ENCODE data around the gene DLGAP3.
A peak's percentile ranks its signal among the peaks of the same experiment; 100 is the strongest.

DLGAP3 gene

DNA sequence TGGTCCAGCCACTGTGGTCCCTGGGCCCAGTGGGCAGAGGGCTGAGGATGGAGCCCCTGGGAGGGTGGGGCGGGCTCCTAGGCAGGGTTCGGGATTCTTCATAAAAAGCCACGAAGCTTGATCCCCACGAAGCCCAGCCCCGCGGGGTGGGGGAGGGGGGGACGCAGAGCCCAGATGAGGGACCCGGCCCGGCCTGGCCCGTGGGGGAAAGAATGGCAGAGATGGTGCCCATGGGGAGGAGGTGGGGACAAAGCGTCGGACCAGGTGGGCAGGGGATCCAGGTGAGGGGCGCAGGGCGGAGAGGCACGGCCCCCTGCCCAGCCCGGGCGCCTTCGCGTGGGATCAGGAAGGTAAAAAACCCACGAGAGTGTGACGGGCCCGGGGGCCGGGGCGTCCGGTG lies 63.9 kb downstream of the DLGAP3 start:
- DNase-seq = no peak

DNA sequence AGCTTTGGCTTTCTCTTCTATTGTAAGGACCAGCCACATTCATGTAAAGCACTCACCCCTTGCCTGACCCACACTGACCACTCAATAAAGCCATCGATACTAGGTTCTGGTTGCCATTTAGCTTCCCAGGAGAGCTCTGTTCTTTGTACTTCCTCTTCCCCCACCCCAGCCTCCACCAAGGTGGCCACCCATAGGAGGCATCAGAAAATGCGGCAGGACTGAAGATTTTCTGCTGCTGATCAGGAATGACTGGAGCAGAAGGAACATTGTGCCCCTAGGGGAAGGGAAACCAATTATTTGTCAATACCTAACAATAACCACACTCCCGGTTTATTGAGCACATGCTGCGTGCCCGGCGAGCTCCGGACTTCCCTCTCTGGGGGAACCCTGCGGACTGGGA lies 64.7 kb downstream of the DLGAP3 start:
- DNase-seq = no peak

DNA sequence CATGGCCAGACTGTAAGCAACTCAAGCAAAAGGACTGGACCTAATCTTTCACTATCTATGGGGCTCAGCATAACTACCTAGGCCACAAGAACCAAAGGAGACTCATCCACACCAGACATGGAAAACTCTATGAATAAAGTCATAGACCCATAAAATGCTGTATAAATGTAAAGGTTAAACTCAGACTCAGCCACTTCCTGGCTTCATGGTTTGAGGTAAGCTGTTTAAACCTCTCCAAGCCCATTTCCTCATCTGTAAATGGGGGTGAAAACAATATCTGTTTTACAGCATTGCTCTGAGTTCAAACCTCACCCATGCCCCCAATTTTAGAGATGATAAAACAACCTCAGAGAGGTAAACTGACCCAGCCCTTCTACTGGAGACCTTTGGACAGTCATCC lies 65.9 kb downstream of the DLGAP3 start:
- DNase-seq = no peak

DNA sequence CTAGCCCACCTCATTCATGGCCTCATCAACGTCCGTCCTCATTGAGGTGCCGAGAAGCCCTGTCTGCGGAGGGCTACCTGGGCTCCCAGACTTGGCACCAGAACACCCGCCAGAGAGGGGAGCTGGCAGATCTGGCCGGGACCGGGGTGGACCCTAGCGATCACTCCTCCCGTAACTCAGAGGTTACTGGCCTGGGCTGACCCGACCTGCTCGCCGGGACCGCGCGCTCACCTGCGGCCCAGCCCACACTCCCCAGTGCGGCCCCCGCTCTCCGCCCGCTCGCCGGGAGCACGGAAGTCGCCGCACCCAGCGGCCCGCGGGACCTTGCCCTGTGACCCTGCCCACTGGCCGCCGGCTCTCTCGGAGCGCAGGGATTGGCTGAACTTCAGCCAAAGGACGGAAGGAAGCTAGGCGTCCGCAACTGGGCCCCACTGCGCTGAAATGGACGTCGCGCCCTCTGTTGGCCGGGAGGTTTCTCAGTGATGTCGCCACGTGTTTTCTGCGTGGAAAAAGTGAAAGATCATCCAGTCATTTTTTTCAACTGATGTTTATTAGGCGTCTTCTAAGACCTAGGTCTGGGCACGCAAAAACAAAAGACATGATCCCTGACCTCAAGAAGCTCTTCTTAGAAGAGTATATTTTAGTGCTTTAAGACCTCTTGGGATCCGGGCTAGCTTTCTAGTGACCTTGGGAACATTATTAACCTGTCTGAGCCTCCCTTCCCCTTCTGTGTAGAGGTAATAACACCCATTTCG lies 69.8 kb downstream of the DLGAP3 start, which contains the start of gene SMIM12:
TSS of gene SMIM12 (minus strand) at position 304 of the 755 bp plus-strand sequence. CDS start 3,772 bp downstream, outside the sequence.
- peak; percentile 96 for DNase-seq

DNA sequence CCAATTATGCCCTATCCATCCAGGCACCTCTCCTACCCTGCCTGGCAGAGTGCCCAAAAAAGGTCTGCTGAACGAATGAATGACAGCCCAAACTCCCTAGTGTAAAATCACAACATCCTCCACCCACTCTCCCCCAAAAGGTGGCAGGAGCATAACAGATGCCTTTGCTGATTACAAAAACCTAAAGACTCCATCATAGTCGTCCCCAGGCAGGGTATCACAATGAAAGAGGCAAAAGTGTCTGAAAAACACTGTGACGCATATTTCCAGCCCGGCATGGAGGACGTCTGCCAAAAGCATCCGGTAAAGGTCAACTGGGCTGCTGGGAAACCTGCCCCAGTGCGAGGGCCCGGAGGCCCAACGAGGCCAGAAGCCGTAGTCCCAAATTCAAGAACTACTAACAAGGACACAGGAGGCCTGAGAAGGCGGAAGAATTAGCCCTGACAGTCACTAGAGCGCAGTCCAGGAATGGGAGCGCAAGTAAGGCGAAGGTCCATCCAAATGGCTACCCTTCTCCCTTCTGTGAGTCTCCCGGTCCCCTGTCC lies 70.5 kb downstream of the DLGAP3 start:
- peak; percentile 48 for DNase-seq

DNA sequence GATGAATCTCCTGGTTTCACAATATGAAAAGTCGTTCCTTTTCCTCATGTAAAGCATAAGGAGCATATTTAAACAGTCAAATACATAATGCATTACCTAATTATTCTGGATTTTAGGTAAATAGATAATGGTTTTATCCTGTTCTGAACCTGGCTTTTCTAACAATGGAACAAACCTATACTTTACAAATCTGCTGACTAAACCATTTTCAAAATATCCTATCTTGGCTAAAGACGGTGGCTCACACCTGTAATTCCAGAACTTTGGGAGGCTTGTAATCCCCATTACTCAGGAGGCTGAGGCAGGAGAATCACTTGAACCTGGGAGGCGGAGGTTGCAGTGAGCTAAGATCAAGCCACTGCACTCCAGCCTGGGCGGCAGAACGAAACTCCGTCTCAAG lies 72.8 kb downstream of the DLGAP3 start:
- no peak for DNase-seq

DNA sequence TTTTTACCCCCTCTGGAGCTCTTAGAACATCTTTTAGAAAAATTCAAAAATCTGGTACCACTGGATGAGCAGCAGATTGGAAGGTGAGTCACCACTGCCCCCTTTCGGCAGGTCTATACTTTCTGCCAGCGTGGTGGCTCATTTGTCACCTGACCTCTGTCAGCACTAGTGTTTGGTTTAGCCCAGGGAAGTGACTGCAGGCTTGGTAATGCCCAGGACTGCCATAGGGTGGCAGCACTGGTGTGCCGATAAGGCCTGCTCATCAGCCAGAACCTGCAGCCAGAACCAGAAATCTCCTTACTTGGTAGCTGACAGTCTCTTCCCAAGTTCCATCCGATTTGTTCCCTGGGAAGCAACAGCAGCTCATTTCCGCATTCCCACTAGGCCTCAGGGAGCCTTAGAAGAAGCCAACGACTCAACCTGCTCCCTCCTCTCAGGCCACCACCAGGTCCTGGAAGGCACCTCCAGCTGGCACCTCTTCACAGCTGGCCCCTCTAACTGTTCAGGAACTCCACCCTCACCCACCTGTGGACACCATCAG lies 76.7 kb downstream of the DLGAP3 start:
- peak; percentile 92 for DNase-seq

DNA sequence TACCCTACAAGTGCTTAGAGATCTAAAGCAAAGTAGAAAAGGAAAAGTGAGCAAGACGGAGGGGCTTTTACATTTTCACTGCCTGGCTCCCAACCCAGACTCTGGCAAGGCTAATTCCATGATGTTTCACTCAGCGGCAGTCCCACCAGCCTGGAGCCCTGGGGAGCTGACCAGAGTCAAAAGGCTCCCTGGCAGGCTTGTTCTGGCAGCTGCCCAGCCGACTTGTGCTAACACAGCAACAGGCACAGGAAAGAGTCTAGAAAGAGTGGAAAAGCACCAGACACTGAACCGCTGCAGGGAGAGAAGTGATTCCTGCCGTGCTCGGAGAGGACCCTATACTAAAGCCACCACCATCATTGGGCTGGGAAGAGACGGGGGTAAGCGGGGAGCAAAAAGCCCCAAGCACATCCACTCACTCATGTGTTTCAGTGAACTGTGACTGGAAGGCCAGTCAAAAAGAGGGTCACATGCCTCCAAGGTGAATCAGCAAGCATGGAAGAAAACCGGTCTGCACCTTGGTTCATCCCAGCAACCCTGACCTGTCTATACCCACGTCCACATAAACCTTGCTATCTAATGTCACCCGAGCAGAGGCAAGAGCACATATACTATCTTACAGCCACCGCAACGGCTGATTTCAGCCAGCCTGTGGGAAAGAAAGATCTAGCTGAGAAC lies 77.9 kb downstream of the DLGAP3 start:
- no peak for DNase-seq

DNA sequence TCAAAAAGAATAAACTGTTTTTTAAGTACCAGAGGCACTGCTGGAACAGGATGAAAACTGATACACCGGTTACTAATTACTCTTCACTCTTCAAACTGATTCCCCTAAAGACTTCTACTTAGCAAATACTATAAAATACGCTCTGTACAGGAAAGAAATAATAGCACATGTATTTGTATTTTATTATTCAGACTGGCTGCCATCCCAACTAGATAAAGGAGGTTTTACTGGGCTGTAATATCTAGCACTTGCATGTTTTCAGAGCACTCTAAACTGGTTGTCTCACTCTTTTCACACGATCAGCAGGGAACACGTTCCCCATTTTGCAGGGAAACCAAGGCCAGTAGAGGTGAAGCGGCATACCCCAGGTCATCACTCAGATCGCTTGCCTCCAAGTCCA lies 79.1 kb downstream of the DLGAP3 start:
- DNase-seq = no peak

DNA sequence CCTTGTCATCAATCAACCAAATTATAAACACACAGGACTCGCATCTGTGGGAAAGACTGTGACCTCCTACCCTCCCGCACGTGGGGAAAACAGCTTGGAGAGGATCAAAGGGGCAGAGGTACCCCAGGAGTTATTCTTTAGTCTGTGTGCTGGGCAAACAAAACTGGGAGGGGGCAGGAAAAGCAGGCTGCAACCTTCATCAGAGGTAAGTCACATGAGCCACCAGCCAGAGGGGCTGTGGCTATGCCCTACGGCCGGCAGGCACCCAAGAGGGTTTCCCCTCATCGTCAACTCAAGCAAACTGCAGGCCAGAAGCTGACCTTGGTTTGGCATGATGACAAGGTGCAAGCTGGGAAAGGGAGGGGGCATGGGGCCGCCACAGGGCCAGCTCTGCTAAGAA lies 82.4 kb downstream of the DLGAP3 start:
- no peak for DNase-seq

DNA sequence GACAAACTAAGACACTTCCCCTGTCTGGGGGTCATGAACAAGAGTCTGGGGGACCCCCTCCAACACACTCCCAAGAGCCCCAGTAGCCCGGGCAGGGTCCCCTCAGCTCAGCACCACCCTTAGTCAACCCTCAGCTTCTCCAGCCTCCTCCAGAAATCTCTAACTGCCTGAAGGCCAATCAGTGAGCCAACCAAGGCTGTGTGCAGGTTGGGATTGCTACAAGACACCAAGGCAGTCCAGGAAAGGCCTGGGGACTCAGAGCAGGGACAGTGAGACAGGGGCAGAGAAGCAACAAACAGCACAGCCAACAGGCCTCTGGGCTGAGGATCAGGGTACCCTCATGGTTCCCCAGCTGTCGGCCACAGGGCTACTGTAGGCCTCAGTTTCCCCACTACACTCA lies 83.2 kb downstream of the DLGAP3 start:
- no peak for DNase-seq

DNA sequence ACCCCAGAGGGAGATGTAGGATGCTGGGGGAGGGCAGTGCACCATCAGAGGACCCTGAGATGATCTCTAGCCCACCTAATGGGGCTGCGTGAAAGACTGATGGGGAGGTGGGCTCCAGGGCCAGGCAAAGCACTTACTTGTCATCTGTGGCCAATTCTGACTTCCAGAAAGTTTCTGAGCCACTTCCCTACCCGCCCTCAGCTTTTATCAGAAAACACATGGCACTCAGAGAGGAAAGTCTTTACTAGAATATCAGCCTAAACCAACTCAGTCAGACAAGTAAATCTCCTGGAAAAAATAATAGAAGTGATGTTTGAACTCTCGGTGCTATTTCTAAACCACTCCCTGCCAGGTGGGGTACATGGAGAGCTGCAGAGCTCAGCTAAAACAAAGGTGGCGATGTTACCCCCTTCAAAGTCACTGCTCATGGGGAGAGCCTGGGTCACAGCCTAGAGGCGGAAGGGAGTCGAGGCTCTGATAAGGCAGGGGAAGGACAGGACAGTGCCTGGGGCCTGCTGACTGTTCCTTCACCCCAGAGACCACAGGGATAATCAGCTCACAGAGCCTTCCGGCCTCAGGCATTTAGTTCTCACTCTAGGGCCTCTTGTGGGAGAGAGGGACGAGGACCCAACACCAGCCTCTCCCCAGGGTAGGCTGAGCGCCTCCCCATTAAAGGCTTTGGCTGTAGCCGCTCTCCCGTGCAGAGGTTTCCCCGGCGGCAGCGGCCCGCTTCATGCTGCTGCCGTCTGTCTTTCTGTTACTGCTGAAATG lies 84.1 kb downstream of the DLGAP3 start:
- no peak for DNase-seq

DNA sequence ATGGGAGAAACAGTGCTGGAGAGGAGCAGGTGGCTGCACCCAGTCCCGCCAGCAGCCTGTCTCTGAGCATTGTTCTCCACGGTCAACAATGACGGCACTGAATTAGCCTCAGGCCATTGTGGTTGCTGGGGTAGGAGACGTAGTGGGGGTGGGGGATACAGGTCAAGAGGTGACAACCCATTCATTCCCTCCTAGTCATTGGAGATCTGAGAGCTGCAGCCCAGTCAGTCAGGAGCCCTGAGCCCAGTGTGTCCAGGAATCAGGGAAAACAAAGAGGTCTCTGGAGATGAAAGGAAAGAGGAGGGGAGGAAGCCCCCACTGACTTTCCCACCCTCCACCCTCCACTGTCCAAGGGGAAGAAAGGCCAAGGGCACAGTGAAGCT lies 85.2 kb downstream of the DLGAP3 start:
- DNase-seq = no peak

DNA sequence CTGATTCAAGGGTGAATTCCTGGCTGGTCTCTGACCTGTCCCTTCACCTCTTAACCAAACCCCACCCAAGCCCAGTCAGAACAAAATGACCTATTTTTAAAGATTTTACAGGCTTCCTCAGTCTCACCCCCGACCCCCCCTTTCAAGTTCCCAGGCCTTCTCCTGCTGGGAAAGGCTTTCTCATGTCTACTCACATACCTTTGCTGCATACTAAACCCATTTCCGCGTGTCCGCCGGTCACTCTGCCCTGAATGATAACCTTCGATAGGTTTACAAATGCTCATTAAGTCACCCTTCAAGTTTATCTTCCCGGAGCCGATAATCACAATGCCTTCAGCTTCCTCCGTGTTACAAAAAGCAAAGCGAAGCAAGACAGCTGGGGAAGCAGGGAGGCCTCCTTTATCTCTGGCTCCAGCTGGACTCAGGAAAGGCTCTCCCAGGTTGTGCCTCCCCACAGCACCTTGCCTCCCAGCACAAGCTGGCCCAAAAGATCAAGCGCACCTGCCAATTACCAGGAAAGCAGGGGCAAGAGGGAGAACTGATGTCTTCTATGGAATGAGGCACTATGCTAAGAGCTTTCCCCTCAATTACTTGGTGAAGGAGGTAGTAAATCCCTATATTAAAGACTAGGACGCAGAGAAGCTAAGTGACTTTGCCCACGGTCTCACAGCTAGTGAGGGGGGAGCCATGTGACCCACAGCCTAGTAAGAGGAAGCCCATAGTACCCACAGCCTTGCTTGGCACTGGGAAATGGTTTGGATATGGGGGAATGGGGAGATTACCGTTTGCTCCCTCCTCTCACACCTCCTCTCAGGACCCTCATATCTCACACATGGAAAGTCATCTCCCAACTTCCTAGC lies 85.8 kb downstream of the DLGAP3 start:
- DNase-seq = no peak

DNA sequence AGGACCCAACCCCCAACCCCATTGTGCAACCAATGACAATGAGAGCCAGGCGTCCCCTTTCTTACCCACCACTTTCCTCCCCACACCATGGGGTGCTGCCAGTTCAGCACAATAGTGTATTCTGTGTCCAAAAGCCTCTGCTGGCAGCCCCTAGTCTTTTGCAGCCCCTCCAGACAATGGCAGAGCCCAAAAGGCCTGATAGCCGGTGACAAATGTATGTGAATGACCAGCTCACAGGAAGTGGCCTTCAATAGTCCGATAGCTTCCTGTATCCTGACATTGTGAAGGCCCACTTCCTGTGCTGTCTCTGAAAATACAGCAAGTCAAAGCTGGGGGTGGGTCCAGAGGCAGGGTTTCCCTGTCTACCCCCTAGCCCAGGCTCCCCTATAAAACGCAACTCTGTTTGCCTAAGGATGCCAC lies 86.5 kb downstream of the DLGAP3 start:
- DNase-seq = no peak

DNA sequence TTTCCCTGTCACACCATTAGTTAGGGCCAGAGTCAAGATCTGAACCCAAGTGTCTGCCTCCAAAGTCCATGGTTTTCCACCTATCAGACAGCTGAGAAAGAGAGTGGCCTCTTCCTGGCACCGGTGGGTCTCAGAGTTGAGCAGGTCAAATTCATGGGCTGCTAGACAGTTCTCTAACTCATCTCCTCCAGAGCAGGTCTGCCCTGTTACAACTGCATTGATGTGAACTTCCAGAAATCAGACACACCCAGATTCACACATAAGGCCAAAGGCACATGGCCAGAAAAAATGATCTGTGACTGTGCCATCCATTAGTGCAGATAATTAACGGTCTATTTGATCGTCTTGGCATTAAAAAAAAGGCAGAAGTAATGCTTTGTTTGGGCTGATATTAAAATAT lies 87.4 kb downstream of the DLGAP3 start:
- no peak for DNase-seq

DNA sequence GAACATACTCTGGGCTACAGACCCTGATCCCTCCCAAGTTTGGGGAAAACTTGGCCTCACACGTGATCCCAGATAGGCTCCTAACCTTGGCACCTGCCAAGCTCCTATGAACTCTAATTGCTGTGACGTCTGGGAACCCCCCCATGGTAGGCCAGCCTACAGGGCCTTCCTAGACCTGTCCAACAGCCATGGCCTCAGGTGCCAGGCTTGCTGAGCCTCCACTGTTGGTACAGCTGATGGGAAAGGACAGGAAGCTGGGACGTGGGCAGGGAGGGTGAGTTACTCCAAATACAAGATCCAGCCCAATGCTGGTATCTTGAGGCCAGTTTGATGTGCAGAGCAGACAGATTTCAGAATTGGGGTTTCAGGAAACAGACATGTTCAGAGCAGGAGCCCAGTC lies 89.0 kb downstream of the DLGAP3 start:
- no peak for DNase-seq

DNA sequence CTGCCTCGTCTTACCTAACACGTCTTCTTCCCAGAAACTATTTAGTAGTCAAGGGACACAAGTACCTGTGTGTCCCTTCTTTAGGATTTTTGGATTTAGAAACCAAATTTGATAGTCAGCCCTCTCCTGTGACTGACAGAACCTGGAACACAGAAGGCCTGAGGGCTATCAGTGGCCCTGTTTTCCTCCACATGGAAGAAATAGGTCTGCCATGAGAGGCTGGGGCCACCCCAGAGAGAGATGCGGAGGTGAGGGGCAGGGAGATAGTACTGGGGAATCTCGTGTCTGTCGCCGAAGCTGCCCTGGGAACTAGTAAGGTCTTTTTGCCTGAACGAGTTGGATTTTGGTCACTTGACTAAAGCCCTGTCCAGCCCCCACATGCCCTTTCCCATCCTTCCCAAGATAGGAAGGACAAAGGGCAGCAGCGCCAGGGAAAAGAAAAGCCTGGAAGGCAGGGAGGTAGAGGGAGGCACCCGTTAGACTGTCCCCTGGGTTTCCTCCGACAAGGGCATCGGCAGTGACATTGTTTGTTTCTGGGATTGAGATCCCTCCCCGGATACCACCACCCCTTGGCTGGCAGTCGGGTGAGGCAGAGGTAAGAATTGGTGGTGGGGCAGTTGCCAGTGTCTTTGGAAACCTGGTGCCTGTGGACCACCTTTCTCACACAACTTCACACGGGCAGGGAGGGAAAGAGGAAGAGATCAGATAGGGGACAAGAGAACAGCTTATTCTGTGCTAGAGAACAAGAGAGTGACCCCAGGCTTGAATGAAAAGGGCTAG lies 89.7 kb downstream of the DLGAP3 start:
- DNase-seq = no peak

DNA sequence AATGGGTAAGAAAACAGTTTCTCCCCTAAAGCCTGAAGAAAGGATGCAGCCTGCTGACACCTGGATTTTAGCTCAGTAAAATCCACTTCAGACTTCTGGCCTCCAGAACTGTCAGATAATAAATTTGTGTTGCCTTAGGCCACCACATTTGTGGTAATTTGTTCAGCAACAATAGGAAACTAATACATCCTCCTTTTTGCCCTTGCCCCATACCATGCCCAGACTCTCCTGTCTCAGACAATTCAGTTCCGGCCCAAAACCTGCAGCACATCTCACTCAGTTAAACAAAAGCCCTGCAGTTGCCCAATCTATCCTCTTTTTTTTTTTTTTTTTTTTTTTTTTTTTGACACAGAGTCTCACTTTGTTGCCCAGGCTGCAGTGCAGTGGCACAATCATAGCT lies 95.7 kb downstream of the DLGAP3 start:
- no peak for DNase-seq

DNA sequence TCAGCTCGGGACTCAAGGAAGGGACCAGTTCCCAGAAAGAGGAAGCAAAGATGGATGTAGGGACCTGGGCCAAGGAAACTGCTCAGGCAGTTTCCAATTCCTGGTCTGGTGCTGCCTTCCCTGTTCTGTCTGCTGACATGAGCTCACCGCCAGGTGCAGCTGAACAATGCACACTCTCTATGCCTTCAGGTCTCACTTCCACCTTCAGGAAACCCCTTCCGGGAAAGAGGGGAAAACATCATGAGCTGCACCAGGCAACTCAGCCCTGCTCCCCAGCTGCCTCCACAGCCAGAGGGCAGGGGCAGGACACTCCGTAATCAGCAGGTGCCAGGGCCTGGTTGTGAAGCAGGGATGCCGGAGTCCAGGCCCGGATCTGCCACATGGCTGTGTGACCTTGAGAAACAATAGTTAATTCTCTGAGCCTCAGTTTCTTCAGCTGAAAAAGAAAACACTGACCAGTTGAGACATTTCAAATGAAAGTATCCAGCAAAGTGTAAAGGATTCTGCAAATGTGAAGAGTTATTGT lies 97.7 kb downstream of the DLGAP3 start:
- DNase-seq = no peak

DNA sequence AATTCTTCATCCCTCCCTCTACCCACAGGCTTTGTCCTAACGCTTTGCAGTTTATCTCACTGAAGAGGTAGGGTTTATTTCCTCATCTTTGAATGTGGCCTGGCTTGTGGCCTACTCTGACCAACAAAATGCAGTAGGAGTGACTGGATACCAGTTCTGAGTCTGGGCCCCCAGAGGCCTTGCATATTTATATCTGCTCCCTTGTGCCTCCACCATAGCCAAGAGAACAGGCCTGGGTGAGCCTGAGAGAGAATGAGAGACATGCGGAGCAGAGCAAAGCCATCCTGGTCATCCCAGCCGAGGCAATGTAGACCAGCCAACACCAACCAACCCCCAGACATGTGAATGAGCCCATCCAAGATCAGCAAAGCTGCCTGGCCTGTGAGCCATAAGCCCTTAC lies 100.2 kb downstream of the DLGAP3 start:
- no peak for DNase-seq

All from stimulated activated CD4-positive, alpha-beta T cell treated with anti-CD3 and anti-CD28 coated beads, Interleukin-15, amount 100 ng/mL, for 24 hours (primary cell).